ENCODE measurements around the gene KDM4B.

DNA sequence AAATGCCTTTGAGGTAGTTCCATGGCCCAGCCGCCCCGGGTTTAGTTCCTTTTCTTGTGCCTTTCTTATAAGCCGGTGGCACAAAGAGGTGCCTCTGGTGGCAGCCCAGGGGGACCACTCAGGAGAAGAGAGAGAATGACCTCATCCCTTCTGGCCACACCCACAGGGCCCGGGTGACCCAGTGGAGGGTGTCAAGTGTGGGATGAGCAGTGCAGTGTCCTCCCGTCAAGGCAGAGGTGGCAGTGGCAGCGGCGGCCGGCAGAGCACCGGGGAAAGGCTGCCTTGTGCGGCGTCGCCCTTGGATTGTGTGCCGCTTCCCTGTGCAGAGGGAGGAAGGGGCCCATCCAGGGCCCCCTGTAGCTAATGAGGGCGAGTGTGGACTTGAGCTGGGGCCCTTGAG, 47.9 kb downstream of the KDM4B start:
- TF ChIP-seq POLR2A (IDR thresholded peaks at IDR 0.05; ENCODE audit: low read length) (no peak), GATA1 (IDR thresholded peaks at IDR 0.05; ENCODE audit: low read depth, low read length) (no peak)
